CD4-positive, CD25-positive, alpha-beta regulatory T cell (primary cell): ENCODE results near the gene THSD7A. TPM values are rescaled to one million over a fixed set of nuclear protein-coding genes. Genes with fewer than 3 reads are reported as not detected.

Experiments
- ATAC-seq, 2 donors: fragments of 150-1000 bp; cut with Tn5 transposase; one replicate each; pipeline ENCODE4 v1.10.0; 2021; ENCODE audit warnings: low read depth in 2 of 2, moderate number of reproducible peaks in 2 of 2, moderate library complexity in 1 of 2
- DNase-seq, 3 donors: peaks; one replicate each; pipeline versions ENCODE4 v3.0.0 to v3.0.0-alpha.2; 2012 to 2022; ENCODE audit warnings: mixed read lengths in 1 of 3
- H3K27ac ChIP-seq: one replicate; pipeline ENCODE4 v1.7.0; 2013; ENCODE audit warnings: mild to moderate bottlenecking, low read length; ENCODE audit not compliant: insufficient read depth, poor library complexity, severe bottlenecking
- H3K27me3 ChIP-seq: one replicate; pipeline ENCODE4 v1.7.0; 2013; ENCODE audit warnings: low read length; ENCODE audit not compliant: control insufficient read depth, insufficient read depth
- H3K36me3 ChIP-seq: one replicate; pipeline ENCODE4 v1.7.0; 2013; ENCODE audit warnings: mild to moderate bottlenecking, low read length, moderate library complexity; ENCODE audit not compliant: control insufficient read depth, insufficient read depth
- H3K4me1 ChIP-seq: 2 replicates; pipeline ENCODE4 v1.7.0; 2013; ENCODE audit warnings: mild to moderate bottlenecking, low read length; ENCODE audit not compliant: insufficient read depth, control insufficient read depth, poor library complexity, severe bottlenecking
- H3K4me3 ChIP-seq: one replicate; pipeline ENCODE4 v1.7.0; 2013; ENCODE audit warnings: low read depth, mild to moderate bottlenecking, low read length, moderate library complexity
- H3K9me3 ChIP-seq, 2 experiments: 1 replicate in 1 of 2; 2 replicates in 1 of 2; pipeline ENCODE4 v1.7.0; 2013; ENCODE audit warnings: low read length in 2 of 2, mild to moderate bottlenecking in 1 of 2, moderate library complexity in 1 of 2; ENCODE audit not compliant: control insufficient read depth in 2 of 2
- H3K27ac Mint-ChIP-seq, 3 donors: one replicate each; pipeline ENCODE4 v1.8.0; 2020 to 2022; ENCODE audit warnings: mild to moderate bottlenecking in 3 of 3, mixed read lengths in 3 of 3, moderate library complexity in 2 of 3
- H3K27me3 Mint-ChIP-seq: one replicate; pipeline ENCODE4 v1.8.0; 2022; ENCODE audit warnings: mild to moderate bottlenecking, mixed read lengths
- H3K36me3 Mint-ChIP-seq: one replicate; pipeline ENCODE4 v1.8.0; 2020; ENCODE audit warnings: mixed read lengths
- H3K4me1 Mint-ChIP-seq, 4 donors: one replicate each; pipeline ENCODE4 v1.8.0; 2020 to 2022; ENCODE audit warnings: mixed read lengths in 4 of 4, mild to moderate bottlenecking in 1 of 4
- H3K4me3 Mint-ChIP-seq, 4 donors: one replicate each; pipeline ENCODE4 v1.8.0; 2020 to 2022; ENCODE audit warnings: mild to moderate bottlenecking in 4 of 4, mixed read lengths in 4 of 4, moderate library complexity in 3 of 4
- H3K9me3 Mint-ChIP-seq, 7 donors: one replicate each; pipeline ENCODE4 v1.8.0; 2020 to 2022; ENCODE audit warnings: mixed read lengths in 7 of 7, mild to moderate bottlenecking in 3 of 7, moderate library complexity in 2 of 7
- polyA plus RNA-seq, 4 donors: library from polyadenylated mRNA; unstranded; fragments of 300-500 nt; fragmentation: Illumina TruSeq; gene quantifications; one replicate each; pipeline ENCODE4 v1.2.3, GENCODE V29; 2021
- total RNA-seq: library from RNA; stranded (reverse); gene quantifications from one replicate; pipeline ENCODE4 v1.2.3, GENCODE V29; 2022

THSD7A gene
- total and polyA plus RNA-seq, 5 donors from 2014 or later, result 0.02 TPM; not detected in 4

GRCh38 chr7:11642276-11642675, 189.7 kb downstream of the THSD7A start:
- Mint-ChIP-seq H3K4me1 (no peaks in the 10 kb centered on the region), H3K36me3 (no peaks in the 10 kb centered on the region), H3K4me3 (no peak overlapping the region), H3K27ac (no peak overlapping the region), H3K27me3 (no peaks in the 10 kb centered on the region), H3K9me3 (peaks cover 0 to 2% (median 0%) of the 10 kb centered on the region in 7 donors)
- Histone ChIP-seq H3K27ac (no peak overlapping the region), H3K9me3 (no peaks in the 10 kb centered on the region), H3K4me3 (no peak overlapping the region), H3K27me3 (no peaks in the 10 kb centered on the region), H3K4me1 (no peaks in the 10 kb centered on the region), H3K36me3 (no peaks in the 10 kb centered on the region)
- DNase-seq (no peak), ATAC-seq (no peak)

GRCh38 chr7:11638011-11638774, 193.8 kb downstream of the THSD7A start:
- no peak overlapping the region for H3K27ac ChIP-seq
- H3K4me1 ChIP-seq, result no peaks in the 10 kb centered on the region
- no peaks in the 10 kb centered on the region for H3K9me3 ChIP-seq
- DNase-seq (no peak), ATAC-seq (no peak)
- Mint-ChIP-seq H3K27ac (no peak overlapping the region), H3K4me3 (no peak overlapping the region), H3K9me3 (peaks cover 0 to 6% (median 0%) of the 10 kb centered on the region in 7 donors), H3K36me3 (no peaks in the 10 kb centered on the region), H3K27me3 (no peaks in the 10 kb centered on the region), H3K4me1 (no peaks in the 10 kb centered on the region)
- no peak overlapping the region for H3K4me3 ChIP-seq
- H3K36me3 ChIP-seq, result no peaks in the 10 kb centered on the region
- no peaks in the 10 kb centered on the region for H3K27me3 ChIP-seq

- peaks cover 0 to 6% (median 0%) of the 10 kb centered on the region in 7 donors for H3K9me3 Mint-ChIP-seq
- no peak for ATAC-seq
- H3K27me3 Mint-ChIP-seq, result no peaks in the 10 kb centered on the region
- Histone ChIP-seq H3K27me3 (no peaks in the 10 kb centered on the region), H3K9me3 (no peaks in the 10 kb centered on the region), H3K4me3 (no peak overlapping the region), H3K27ac (no peak overlapping the region), H3K36me3 (no peaks in the 10 kb centered on the region), H3K4me1 (no peaks in the 10 kb centered on the region)
- no peak overlapping the region for H3K27ac Mint-ChIP-seq
- no peak overlapping the region for H3K4me3 Mint-ChIP-seq
- DNase-seq, result no peak
- no peaks in the 10 kb centered on the region for H3K4me1 Mint-ChIP-seq
- no peaks in the 10 kb centered on the region for H3K36me3 Mint-ChIP-seq
Observed at GRCh38 chr7:11636274-11636673, 195.7 kb downstream of the THSD7A start.

- Histone ChIP-seq H3K4me1 (no peaks in the 10 kb centered on the region), H3K27ac (no peak overlapping the region), H3K36me3 (no peaks in the 10 kb centered on the region), H3K4me3 (no peak overlapping the region), H3K9me3 (no peaks in the 10 kb centered on the region), H3K27me3 (no peaks in the 10 kb centered on the region)
- H3K27me3 Mint-ChIP-seq, result no peaks in the 10 kb centered on the region
- ATAC-seq (no peak), DNase-seq (no peak)
- H3K9me3 Mint-ChIP-seq, result peaks cover 0 to 6% (median 0%) of the 10 kb centered on the region in 7 donors
- H3K4me3 Mint-ChIP-seq, result no peak overlapping the region
- no peaks in the 10 kb centered on the region for H3K4me1 Mint-ChIP-seq
- H3K27ac Mint-ChIP-seq, result no peak overlapping the region
- no peaks in the 10 kb centered on the region for H3K36me3 Mint-ChIP-seq
Observed at GRCh38 chr7:11633310-11633709, 198.7 kb downstream of the THSD7A start.

- Histone ChIP-seq H3K27me3 (no peaks in the 10 kb centered on the region), H3K9me3 (no peaks in the 10 kb centered on the region), H3K4me1 (no peaks in the 10 kb centered on the region), H3K27ac (no peak overlapping the region), H3K4me3 (no peak overlapping the region), H3K36me3 (no peaks in the 10 kb centered on the region)
- DNase-seq, result no peak
- ATAC-seq, result no peak
- no peaks in the 10 kb centered on the region for H3K36me3 Mint-ChIP-seq
- no peak overlapping the region for H3K27ac Mint-ChIP-seq
- H3K9me3 Mint-ChIP-seq, result peaks cover 0 to 4% (median 0%) of the 10 kb centered on the region in 7 donors
- no peaks in the 10 kb centered on the region for H3K4me1 Mint-ChIP-seq
- no peaks in the 10 kb centered on the region for H3K27me3 Mint-ChIP-seq
- no peak overlapping the region for H3K4me3 Mint-ChIP-seq
Observed at GRCh38 chr7:11630355-11630754, 201.6 kb downstream of the THSD7A start.

GRCh38 chr7:11625669-11626068, 206.3 kb downstream of the THSD7A start:
- no peaks in the 10 kb centered on the region for H3K4me1 Mint-ChIP-seq
- ATAC-seq (no peak), DNase-seq (no peak)
- no peak overlapping the region for H3K27ac ChIP-seq
- H3K27me3 ChIP-seq, result no peaks in the 10 kb centered on the region
- no peaks in the 10 kb centered on the region for H3K9me3 ChIP-seq
- H3K4me3 ChIP-seq, result no peak overlapping the region
- H3K9me3 Mint-ChIP-seq, result peaks cover 0 to 3% (median 0%) of the 10 kb centered on the region in 7 donors
- H3K36me3 ChIP-seq, result no peaks in the 10 kb centered on the region
- no peaks in the 10 kb centered on the region for H3K36me3 Mint-ChIP-seq
- H3K27ac Mint-ChIP-seq, result no peak overlapping the region
- no peaks in the 10 kb centered on the region for H3K4me1 ChIP-seq
- H3K27me3 Mint-ChIP-seq, result no peaks in the 10 kb centered on the region
- no peak overlapping the region for H3K4me3 Mint-ChIP-seq

GRCh38 chr7:11623093-11623678, 208.8 kb downstream of the THSD7A start:
- Histone ChIP-seq H3K4me3 (no peak overlapping the region), H3K27ac (no peak overlapping the region), H3K36me3 (no peaks in the 10 kb centered on the region), H3K4me1 (no peaks in the 10 kb centered on the region), H3K9me3 (no peaks in the 10 kb centered on the region), H3K27me3 (no peaks in the 10 kb centered on the region)
- DNase-seq (no peak), ATAC-seq (no peak)
- no peaks in the 10 kb centered on the region for H3K27me3 Mint-ChIP-seq
- H3K4me3 Mint-ChIP-seq, result no peak overlapping the region
- no peaks in the 10 kb centered on the region for H3K4me1 Mint-ChIP-seq
- no peak overlapping the region for H3K27ac Mint-ChIP-seq
- peaks cover 0 to 3% (median 0%) of the 10 kb centered on the region in 7 donors for H3K9me3 Mint-ChIP-seq
- H3K36me3 Mint-ChIP-seq, result no peaks in the 10 kb centered on the region
